GM12872 (cell line): ENCODE measurements around the gene INSIG2.

Source experiments
- TF ChIP-seq, protein P1 (sequence below): IDR thresholded peaks from 3 replicates; pipeline ENCODE4 v1.5.1; 2011; ENCODE audit warnings: low read depth, mild to moderate bottlenecking, low read length, moderate library complexity; ENCODE audit not compliant: insufficient read depth

Gene INSIG2

DNA sequence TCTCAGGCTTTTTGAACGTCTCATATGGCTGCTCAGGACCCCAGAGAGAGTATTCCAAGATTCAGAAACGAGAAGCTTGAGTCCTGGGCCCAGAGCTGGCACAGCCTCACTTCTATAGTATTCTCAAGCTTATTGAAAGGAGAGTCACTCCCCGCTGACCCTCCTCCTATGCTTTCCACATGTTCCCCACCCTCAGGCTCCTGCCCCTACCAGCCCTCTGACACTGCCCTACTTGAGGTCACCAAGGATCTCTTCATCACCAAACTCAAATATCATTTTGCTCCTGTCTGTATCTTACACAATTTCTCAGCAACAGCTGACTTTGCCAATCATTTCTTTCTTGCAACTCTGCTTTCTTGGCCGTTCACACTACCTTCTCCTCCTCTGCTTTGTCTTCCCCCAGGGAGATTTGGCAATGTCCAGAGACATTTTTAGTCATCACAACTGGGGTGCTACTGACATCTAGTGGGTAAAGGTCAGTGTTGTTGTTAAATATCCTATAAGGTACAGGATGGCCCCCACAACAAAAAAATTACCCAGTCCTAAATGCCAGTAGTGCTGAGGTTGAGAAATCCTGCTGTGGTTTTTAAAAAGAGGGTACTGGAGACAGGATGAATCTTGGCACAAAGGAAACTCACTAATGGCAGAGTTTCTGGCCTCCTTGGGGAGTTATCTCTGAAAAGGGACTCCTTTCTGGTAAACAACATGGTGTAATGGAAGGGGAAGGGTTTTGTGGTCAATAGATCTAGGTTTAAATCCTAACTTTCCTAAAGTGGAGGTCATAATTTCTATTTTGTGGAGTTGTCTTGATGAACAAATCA lies 26.9 kb upstream of the INSIG2 start:
- TF ChIP-seq, protein P1, sequence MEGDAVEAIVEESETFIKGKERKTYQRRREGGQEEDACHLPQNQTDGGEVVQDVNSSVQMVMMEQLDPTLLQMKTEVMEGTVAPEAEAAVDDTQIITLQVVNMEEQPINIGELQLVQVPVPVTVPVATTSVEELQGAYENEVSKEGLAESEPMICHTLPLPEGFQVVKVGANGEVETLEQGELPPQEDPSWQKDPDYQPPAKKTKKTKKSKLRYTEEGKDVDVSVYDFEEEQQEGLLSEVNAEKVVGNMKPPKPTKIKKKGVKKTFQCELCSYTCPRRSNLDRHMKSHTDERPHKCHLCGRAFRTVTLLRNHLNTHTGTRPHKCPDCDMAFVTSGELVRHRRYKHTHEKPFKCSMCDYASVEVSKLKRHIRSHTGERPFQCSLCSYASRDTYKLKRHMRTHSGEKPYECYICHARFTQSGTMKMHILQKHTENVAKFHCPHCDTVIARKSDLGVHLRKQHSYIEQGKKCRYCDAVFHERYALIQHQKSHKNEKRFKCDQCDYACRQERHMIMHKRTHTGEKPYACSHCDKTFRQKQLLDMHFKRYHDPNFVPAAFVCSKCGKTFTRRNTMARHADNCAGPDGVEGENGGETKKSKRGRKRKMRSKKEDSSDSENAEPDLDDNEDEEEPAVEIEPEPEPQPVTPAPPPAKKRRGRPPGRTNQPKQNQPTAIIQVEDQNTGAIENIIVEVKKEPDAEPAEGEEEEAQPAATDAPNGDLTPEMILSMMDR, result peak; percentile 66

DNA sequence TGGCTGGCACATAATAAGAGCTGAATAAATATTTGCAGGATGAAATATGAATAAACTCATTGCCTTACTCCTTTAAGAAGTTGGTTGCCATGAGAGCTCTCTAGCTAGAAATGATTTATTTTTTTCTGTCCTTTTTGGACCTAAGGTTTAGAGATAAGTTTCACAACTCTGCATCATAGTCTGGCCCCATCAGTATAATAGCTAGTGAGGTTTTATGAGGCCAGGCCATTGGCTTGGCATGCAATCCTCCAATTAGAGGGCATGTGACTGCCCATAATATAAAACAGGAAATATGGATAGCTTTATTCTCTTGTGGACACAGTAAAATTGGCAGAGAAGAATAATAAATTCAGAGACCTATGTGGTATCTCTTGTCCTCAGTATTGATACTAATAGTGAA lies 26.2 kb upstream of the INSIG2 start:
- TF ChIP-seq, protein P1, result no peak

DNA sequence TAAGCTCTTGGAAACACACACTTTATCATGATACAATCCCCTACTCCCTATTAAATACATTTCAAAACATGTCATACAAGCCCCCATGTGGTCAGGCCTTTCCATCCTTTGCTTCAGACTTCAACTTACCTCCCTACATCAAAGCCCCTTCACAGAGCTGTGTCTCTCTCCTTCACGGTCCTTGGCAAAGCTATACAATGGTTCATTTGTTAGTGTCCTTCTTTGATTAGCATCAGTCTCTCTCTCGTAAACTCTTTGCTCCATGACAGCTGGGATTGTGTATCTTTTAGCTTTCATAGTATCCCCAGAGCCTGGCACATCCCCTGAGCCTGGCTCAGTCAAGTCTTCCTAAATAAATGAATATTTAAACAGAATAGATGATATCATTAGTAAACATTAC lies 25.6 kb upstream of the INSIG2 start:
- TF ChIP-seq, protein P1, result no peak

DNA sequence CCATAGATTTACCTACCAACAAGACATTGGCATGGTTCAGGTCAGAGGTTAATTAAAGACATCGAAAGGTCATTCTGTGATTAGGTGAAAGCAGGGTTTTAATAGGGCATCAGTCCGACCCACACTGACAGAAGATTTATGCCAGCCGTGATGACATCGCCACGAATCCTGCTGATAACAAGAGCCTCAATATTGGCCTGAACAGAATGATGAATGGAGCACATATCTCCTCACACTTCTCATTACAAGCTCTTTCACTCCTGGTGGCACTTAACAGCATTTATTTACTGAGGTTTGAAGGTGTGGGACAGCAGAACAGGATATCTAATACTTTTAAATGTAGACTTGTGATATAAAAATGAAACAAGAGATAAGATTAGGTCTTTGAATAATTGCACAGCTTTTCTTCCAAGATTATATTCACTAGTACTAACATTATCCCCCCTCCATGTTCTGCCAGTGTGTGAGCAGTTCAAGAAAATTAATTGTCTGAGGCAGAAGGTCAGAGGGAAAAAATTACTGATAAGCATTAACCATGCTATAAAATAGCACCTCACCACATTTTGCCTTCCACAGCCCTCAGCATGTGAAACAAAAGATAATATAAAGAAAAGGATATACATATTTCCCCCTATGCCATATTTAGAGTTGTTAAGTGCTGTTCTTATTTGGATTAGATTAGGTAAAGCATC lies 23.1 kb upstream of the INSIG2 start:
- TF ChIP-seq, protein P1, result no peak

DNA sequence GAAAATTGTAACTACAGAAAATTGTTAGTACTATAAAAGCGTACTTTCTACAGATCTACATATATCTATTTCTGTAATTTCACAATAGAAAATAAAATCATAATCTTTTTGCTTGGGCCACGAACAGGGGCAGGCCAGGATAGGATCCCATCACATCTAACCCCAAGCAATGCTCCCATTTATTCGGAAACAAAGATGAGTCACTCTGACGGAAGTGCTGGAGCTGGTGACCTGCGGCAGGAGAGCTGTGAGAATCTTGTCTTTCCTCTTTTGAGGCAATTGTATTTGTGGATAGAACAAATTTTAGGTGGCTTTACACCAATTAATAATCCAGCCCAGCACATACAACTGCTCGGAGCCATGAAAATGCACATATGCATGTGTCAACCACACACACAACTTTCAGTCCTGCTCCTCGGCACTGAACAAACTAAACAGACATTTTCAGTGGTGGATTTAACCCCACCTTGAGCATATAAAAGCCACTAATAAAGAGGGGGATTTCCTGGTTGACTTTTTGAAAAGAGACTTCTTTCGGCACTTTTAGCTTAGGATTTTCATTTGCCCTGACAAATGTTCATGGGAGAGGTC lies 22.3 kb upstream of the INSIG2 start:
- TF ChIP-seq, protein P1, result no peak

DNA sequence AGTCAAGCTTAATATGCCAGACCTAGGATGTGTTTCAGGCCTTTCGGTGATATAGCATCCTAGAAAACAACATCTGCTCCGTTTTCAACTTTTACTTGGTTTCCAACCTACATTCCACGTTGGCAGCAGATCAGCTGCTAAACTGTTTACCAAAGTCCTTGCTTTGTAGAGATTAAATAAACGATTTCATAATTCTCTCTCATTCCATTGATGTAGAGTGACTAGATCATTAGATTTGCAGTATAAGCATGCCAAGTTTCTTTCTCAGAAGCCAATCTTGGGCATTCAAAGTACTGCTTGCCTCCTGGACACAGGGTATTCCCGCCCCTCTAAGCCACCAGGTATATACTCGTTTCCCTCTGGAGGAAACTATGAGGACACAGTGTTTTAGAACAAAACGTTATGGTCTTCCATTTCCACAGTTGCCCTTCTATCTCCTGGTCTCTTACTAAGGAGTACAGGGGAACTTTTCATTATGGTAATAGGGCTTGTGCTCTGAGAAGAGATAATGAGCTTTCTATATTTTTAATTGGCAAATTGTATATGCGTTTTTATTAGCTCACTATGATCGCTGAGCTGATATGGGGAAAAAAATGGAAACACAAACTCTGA lies 10.5 kb upstream of the INSIG2 start:
- TF ChIP-seq, protein P1, result no peak

DNA sequence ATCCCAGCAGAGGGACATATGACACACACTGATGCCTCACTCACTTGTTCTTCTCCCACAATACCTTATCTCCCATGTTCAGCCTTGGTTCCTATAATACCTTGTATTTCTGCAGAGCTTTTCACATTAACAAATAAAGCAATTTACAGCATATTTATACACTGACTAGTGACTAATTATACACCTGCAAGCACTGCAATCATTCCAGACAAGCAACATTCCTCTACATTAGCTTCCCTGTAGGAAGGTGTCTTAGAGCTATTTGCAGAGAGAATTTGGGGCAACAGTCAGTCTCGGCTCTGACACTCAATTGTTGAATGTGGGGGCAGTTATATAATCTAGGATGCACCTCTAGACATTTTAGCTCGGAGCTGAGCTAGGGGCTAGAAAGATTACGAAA lies 9.5 kb upstream of the INSIG2 start:
- TF ChIP-seq, protein P1, result no peak
